HG02884 (cell line): ENCODE results near the gene SPON2.

Experiments
- ATAC-seq: cut with Tn5 transposase; IDR thresholded peaks from one replicate; pipeline ENCODE4 v1.9.1; 2021; ENCODE audit warnings: mild to moderate bottlenecking, moderate library complexity; ENCODE audit not compliant: unreplicated experiment

SPON2 gene

GRCh38 chr4:1172228-1172851 is at the start of gene SPON2:
Gene SPON2 (minus strand): TSS chr4:1172583.
- no peak for ATAC-seq

DNA sequence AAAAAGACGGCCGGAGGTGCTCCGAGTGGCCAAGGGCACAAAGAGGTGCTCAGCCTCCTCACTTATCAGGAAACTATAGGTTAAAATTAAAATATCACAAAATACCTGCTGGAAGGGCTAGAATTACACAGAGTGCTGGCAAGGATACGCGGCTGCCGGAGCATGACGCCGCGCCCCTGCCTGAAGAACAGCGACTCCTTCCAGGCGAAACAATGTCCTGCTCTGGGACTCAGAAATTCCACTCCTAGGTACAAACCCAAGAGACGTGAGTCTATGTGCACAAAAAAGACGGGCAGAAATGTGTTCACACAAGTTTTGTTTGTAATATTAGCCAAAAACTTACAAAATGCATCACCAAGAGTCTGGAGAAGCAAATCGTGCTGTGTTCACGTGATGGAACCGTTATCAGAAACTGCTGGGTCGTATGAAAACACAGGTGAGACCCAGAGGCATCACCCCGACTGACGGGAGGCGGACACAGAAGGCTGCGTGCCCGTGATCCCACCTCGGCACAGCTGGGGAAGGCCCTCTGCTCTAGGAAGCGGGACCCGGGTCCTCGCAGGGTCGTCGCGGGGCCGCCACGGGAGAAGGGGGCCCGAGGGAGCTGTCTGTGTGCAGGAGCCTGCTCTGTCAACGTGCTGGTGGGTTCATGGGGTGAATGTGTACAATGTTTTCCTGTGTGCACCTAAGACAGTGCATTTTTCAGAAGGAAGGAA is 48.9 kb upstream of the SPON2 start:
- no peak for ATAC-seq

DNA sequence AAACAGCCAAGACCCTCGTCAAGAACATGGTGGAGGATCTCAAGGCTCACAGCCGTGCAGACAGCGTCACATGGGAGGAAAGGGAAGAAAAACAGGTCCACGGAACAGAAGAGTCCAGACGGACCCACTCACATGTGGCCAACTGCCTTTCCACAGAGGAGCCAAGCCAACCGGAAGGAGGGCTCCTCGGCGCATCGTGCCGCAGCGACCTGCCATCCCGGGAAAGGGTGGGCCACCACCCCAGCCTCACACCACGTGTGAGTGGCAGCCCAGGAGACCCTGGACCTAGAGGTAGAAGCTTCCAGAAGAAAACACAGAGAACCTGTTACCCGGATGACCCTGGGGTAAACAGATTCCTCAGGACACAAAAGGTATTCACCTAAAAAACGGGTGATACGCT is 48.2 kb upstream of the SPON2 start:
- no peak for ATAC-seq

DNA sequence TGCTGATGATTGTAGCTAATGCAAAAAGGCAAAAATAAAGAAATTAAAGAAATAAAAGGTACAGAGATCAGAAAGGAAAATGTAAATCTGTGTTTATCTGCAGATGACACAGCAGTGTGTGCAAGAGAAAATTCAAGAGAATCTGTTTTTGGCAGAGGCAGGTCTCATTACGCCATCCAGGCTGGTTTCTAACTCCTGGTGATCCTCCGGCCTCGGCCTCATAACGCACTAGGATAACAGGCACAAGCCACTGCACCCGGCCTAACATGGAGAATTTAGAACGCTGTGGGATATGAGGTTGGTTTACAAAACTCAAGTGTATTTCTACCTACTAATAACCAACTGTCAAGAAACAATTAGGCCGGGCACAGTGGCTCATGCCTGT is 47.2 kb upstream of the SPON2 start:
- ATAC-seq, result no peak

DNA sequence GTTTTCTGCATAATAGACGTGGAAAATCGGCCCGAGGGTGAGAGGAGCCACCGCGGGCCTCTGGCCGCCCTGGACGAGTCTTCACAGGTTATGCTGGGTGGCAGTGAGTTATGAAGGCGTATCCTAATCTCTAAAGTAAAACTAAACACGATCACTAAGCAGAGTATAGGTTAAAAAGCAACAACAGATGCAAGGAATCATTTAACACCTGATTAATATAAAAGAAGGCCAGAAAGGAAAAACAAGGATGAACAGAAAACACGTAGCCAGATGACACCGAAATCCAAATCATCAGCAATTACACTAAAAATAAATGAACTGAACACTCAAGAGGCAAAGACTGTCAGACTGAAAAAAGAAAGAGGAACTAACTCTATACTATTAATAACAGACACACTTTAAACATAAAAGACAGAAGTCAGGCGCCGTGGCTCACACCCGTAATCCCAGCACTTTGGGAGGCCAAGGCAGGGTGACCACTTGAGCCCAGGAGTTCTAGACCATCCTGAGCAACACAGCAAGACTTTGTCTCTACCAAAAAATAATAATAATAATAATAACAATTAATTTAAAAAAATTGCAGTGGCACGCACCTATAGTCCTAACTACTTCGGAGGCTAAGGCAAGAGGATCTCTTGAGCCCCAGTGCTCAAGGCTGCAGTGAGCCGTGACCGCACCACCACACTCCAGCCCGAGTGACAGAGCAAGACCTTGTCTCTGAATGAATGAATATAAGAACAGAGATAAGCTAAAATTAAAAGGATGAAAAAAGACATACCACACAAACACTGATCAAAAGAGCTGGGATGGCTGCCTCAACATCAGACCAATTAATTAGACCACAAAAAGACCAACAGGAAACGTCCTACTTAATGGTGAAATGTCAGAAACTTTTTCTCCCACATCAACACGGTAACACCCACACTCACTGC is 46.5 kb upstream of the SPON2 start:
- peak; percentile 68 for ATAC-seq

GRCh38 chr4:1217366-1217765 is 45.0 kb upstream of the SPON2 start:
- no peak for ATAC-seq

DNA sequence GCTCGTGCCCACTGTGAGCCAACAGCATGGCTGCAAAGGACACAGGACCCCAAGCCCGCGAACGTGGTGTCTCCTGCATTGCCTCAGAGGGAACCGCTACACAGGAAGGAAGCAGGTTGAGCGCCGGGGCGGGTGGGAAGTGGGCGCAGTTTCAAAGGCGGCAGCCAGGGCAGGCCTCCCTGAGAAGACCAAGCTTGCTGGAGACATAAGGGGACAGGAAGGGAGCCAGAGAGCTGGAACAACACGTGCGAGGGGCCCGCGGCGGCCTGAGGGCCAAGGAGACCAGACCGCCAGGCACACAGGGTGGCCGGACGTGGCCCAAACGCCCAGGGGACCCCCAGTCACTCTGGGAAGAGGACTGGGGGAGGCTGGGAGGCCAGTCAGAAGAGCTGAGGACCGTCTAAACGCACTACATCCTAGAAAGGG is 44.5 kb upstream of the SPON2 start:
- no peak for ATAC-seq

GRCh38 chr4:1216076-1216614 is 43.8 kb upstream of the SPON2 start:
- no peak for ATAC-seq

DNA sequence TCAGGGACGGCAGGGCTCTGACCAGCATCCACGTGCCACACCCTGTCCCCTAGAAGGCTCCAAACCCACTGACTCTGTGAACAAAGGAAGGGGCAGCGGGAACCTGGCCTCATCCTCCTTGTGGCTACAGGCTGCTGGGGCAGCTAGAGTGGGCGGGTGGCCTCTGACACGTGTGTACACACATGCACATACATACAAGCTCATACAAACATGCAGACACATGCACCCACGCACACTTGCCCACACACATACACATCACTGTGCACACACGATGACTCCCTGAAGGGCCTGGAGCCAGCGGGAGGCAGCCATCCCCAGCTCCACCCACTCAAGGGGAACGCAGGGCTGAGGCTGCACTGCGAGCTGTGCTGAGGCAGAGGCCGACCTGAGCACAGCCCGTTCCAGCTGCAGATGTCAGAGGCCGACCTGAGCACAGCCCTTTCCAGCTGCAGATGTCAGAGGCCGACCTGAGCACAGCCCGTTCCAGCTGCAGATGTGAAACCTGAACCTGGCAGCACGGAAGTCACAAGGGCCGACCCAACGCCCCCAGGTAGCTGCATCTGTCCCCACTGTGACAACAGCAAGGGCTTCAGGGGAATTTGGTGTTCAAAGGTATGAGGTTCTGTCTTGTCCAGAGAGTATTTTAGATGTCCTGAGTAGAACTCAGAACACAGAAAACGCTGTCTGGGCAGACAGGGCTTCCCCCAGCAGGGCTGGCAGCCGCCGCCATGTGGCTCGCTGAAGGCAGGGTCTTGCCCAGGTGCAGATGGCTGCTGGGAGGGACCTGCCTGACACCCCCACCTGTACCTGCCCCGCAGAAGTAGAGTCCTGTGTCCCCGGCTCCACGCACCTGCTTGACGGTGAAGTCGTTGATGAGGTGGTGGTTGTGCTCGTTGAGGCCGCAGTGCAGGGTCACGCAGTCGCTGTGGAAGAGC is 43.0 kb upstream of the SPON2 start:
- peak; percentile 51 for ATAC-seq

- no peak for ATAC-seq
Measured at GRCh38 chr4:1214101-1215095, 42.0 kb upstream of the SPON2 start.

DNA sequence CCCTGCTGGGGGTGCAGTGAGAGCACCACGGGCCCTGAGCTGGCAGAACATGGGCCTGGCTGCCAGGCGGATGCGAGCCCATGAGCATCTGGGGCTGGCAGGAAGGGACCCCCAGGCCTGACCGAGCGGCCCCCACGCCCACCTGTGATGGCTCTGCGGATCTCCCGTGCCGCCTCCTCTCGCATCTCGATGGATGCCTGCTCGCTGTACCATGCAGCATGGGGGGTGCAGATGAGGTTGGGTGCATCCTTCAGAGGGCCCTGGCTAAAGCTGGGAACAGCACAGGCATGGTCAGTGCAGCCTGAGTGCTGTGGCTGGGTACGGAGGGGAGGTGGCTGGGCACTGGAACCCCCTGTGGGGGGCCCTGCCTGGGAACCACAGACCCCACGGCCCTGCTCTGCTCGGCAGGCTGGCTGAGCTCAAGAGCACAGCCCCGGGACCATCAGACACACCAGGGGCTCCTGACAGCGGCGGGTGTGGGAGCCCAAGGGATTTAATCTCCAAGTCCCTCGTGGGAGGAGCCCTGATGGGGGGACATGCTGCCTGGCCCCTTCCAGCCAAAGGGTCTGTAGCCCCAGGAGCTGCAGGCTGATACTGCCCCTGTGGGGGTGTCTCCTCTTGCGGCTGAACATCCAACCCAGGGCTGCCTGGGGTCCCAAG is 41.1 kb upstream of the SPON2 start:
- ATAC-seq, result no peak

DNA sequence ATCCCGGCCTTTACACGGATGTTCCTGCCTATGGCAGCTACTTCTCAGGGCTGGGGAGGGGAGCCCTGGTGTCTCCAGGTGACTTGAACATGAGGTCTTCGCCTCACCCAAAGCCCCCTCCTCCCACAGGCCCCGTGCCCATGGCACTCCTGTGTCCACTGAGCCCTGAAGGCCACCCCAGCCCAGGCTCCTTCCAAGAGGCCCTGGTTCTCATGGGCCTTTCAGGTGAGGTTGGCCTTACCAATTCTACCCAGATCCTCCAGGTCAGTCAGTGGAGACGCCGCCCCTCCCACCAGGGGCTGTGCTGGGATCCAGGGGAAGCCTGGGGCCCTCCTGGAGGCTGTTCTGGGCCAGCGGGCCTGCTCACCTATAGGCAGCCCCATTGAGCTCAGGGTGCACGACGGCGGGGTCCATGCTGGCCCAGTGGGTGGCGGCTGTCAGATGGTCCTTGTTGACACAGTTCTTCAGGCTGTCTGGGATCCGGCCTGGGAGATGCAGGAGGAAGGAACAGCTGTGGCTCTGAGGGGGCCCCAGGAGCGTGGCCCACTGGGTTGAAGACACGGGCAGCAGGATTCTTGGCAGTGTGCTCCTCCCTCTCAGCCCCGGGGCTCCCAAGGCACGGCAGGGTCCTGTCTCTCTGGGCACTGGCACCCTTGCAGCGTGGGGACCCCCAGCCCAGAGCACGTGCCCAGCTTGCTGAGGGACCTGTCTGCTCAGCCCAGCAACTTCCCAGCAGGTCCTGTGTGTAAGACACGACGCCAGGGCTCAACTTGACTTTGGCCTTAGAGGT is 40.4 kb upstream of the SPON2 start:
- no peak for ATAC-seq

DNA sequence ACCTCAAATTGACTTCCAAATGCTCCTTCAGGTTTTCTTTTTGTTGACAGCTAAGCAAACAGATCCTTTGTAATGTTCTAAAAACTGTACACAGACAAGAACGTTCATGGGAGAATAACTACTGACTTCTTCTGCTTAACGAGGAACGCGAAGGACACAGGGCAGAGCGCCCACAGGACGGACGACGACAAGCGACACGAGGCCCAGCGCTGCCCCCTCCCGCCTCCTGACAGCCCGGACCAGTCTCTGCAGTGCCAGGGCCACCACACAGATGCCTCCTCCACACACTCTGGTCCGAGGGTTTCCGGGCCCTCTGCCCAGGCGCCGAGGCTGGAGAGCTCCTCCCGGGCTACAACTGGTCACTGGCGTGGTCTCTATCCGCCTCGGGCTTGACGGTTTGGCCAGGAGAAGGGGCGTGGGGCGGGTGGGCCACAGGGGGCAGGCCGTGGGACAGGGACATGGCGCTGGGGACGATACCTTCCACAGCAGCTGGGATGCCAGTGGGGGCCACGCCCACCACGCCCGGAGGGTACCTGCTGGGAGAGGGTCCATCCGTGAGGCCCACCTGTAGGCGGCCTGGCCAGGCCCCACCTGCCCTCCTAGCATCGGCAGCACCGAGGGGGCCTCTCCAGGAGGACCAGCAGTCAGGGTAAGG is 39.6 kb upstream of the SPON2 start:
- ATAC-seq, result no peak

GRCh38 chr4:1211371-1211770 is 39.0 kb upstream of the SPON2 start:
- ATAC-seq, result no peak

DNA sequence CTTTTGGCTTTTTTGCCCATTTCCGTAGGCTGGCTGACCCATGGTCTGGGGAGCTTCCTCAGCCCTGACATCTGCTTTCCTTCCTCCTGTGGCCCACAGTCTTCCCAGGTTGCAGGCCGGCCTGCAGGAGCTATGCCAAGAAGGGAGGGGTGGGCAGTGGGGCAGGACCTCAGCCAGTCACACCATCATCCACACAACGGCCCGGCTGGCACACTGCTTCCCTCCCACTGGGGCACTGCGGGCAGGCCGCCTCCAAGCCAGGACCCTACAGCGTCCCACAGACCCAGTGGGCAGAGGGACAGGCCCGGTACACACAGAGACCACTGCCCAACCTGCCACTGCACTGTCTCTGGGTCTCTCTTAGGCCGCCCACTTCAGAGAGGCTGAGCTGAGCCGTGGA is 38.6 kb upstream of the SPON2 start:
- ATAC-seq, result no peak

DNA sequence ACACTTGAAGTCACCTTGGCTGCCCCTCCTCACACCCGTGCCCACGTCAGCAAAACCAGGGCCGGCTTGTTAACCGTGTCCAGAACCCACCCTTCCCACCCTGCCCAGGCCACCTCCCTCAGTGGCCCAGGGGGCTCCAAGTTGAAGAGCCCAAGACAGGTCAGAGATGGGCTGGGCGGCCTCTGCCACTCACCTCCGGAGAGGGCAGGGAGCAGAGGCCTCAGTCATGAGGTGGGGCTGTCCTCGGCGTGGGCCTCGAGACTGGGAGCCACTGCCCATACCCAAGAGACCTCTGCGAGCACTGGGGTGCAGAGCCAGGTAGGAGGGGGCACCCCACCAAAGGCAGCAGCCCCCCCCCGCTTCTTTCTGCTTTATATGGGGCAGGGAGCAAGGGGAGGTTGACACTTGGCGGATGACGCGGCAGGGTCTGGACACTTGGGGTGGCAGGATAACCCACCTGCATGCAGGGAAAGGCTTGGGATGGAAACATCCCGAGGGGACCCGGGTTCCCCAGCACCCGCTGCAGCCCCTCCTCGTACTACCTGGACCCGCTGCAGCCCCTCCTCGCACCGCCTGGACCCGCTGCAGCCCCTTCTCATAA is 38.0 kb upstream of the SPON2 start:
- ATAC-seq, result no peak

DNA sequence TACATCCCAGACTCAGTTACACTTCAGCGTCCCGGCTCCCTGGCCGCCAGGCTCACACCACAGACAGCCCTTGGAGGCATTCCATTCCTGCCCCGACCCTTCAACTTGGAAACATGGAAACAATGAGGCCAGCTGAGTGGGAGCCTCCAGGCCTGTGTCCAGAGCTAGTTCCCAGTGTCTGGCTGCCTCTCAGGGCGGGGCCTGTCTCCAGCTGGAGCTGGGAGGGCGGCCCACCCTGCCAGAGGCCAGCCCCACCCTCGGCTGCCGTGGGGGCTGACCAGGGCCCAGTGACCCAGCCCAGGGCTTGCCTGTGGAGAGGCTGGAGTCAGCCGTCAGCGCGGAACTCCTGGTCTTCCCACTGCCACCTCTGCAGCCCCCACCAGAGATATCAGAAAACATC is 37.4 kb upstream of the SPON2 start:
- ATAC-seq, result no peak
